Sigmoid colon (tissue), 7 donors: Measurements from ENCODE around the gene HNRNPUL1. TPM values are rescaled to one million over a fixed set of nuclear protein-coding genes. Genes with fewer than 3 reads are reported as not detected.
A peak's percentile ranks its signal among the peaks of the same experiment; 100 is the strongest.

Experiments used
- DNase-seq: peaks from one replicate; pipeline ENCODE4 v3.0.0-alpha.2; 2019
- H3K27ac ChIP-seq, 4 donors: fragments of 200-600 bp; sonication (generic); one replicate each; pipeline ENCODE4 v1.5.1; 2016 to 2019; ENCODE audit warnings: mild to moderate bottlenecking in 1 of 4
- H3K27me3 ChIP-seq, 3 donors: fragments of 200-600 bp; sonication (generic); one replicate each; pipeline ENCODE4 v1.5.1; 2019; ENCODE audit warnings: mild to moderate bottlenecking in 1 of 3
- H3K36me3 ChIP-seq, 4 donors: fragments of 200-600 bp; sonication (generic); one replicate each; pipeline ENCODE4 v1.5.1; 2016 to 2019
- H3K4me1 ChIP-seq, 4 donors: fragments of 200-600 bp; sonication (generic); one replicate each; pipeline ENCODE4 v1.5.1; 2017 to 2019
- H3K4me3 ChIP-seq, 4 donors: fragments of 200-600 bp; sonication (generic); one replicate each; pipeline ENCODE4 v1.5.1; 2017 to 2019; ENCODE audit warnings: mild to moderate bottlenecking in 2 of 4, moderate library complexity in 1 of 4
- H3K9me3 ChIP-seq, 4 donors: fragments of 200-600 bp in 3 of 4; sonication (generic) in 3 of 4; one replicate each; pipeline versions ENCODE4 v1.5.1 to v1.6.1; 2013 to 2019
- CTCF ChIP-seq, 4 experiments: fragments of 450-650 bp in 3 of 4; fragments of 200-600 bp in 1 of 4; IDR thresholded peaks; one replicate each; pipeline ENCODE4 v1.5.1; 2016 to 2019; ENCODE audit warnings: antibody characterized with exemption in 4 of 4, mild to moderate bottlenecking in 3 of 4, moderate library complexity in 2 of 4
- EP300 ChIP-seq, 4 donors: sonication (generic); formaldehyde crosslinking; IDR thresholded peaks; one replicate each; pipeline ENCODE4 v1.6.1; 2017; ENCODE audit warnings: antibody characterized with exemption in 4 of 4
- POLR2A ChIP-seq, 2 donors: fragments of 450-650 bp; IDR thresholded peaks; one replicate each; pipeline ENCODE4 v1.6.1; 2016; ENCODE audit warnings: antibody characterized with exemption in 2 of 2, mild to moderate bottlenecking in 2 of 2, moderate library complexity in 2 of 2
- POLR2AphosphoS5 ChIP-seq, 4 donors: sonication (generic); formaldehyde crosslinking; IDR thresholded peaks; one replicate each; pipeline ENCODE4 v1.6.1; 2017; ENCODE audit warnings: antibody characterized with exemption in 4 of 4
- WGBS, 2 donors: extraction: QIAGEN DNeasy Blood & Tissue Kit; methylation state at CpG; one replicate each; pipeline ENCODE4 v1.1.7; 2013; 5-methylcytosine and 5-hydroxymethylcytosine counted together
- intact Hi-C: fragments of 100-400 bp; cut with DNase I; formaldehyde crosslinking; loops from one replicate; pipeline ENCODE4 v1.15.1; 2023
- polyA plus RNA-seq, 3 donors: library from polyadenylated mRNA; stranded (reverse); fragments of 200-250 nt; gene quantifications; one replicate each; pipeline ENCODE4 v1.2.3, GENCODE V29; 2013
- total RNA-seq, 4 donors: library from RNA; depleted of rRNA; stranded (reverse); fragments of >200 nt; gene quantifications; one replicate each; pipeline ENCODE4 v1.1.0, GENCODE V29; 2016
- donor health status: healthy with polysubstance abuse.
- donor health status: Bipolar disorder and iron deficiency.
- donor health status: healthy.

The HNRNPUL1 gene
- total and polyA plus RNA-seq, 7 donors: 61.9 to 153 (median 129) TPM

GRCh38 chr19:41219924-41220567 lies 44.1 kb upstream of the HNRNPUL1 start:
- peak overlapping the region; percentile 91 to 98 (median 94) for H3K27ac ChIP-seq
- no peak for TF ChIP-seq EP300 (IDR thresholded peaks at IDR 0.05)
- no peak for TF ChIP-seq CTCF (IDR thresholded peaks at IDR 0.05)
- no peak for TF ChIP-seq POLR2A (IDR thresholded peaks at IDR 0.05)
- peak; percentile 39 to 69 (median 54) for TF ChIP-seq POLR2AphosphoS5 (IDR thresholded peaks at IDR 0.05)
- H3K4me3 ChIP-seq: peak overlapping the region; percentile 64 to 86 (median 74)
- DNase-seq: peak; percentile 83
- H3K36me3 ChIP-seq: peaks cover 0 to 15% (median 4%) of the 10 kb centered on the region in 4 donors
- H3K9me3 ChIP-seq: no peaks in the 10 kb centered on the region
- WGBS, 2 donors: 23 to 44% methylated on average over 16 of the region's 16 CpGs
- no peaks in the 10 kb centered on the region for H3K27me3 ChIP-seq
- intact Hi-C loops: loop anchor here (5.0 kb wide), 1 partner anchor 87 kb away; no protein-coding TSS in a partner anchor
- peaks cover 0 to 53% (median 45%) of the 10 kb centered on the region in 4 donors for H3K4me1 ChIP-seq

- H3K4me1 ChIP-seq: peaks cover 0 to 61% (median 52%) of the 10 kb centered on the region in 4 donors
- no peaks in the 10 kb centered on the region for H3K9me3 ChIP-seq
- 52 to 65% methylated on average over 9 of the region's 9 CpGs for WGBS, 2 donors
- no peak for DNase-seq
- H3K27me3 ChIP-seq: no peaks in the 10 kb centered on the region
- intact Hi-C loops: no loop called here
- H3K36me3 ChIP-seq: peaks cover 0 to 15% (median 4%) of the 10 kb centered on the region in 4 donors
- peak overlapping the region; percentile 64 to 86 (median 74) for H3K4me3 ChIP-seq
- peak overlapping the region; percentile 91 to 98 (median 94) for H3K27ac ChIP-seq
- no peak for TF ChIP-seq CTCF (IDR thresholded peaks at IDR 0.05)
- no peak for TF ChIP-seq POLR2AphosphoS5 (IDR thresholded peaks at IDR 0.05)
- no peak for TF ChIP-seq POLR2A (IDR thresholded peaks at IDR 0.05)
- TF ChIP-seq EP300 (IDR thresholded peaks at IDR 0.05): no peak
These were observed 43.4 kb upstream of the HNRNPUL1 start for GRCh38 chr19:41220811-41221210.

- Histone ChIP-seq H3K27ac (peak overlapping the region; percentile 91 to 98 (median 94)), H3K4me3 (no peak overlapping the region), H3K9me3 (no peaks in the 10 kb centered on the region), H3K36me3 (peaks cover 0 to 15% (median 4%) of the 10 kb centered on the region in 4 donors), H3K4me1 (peaks cover 0 to 68% (median 58%) of the 10 kb centered on the region in 4 donors), H3K27me3 (no peaks in the 10 kb centered on the region)
- intact Hi-C loops: no loop called here
- WGBS, 2 donors: 87 to 90% methylated on average over 20 of the region's 20 CpGs
- no peak for TF ChIP-seq POLR2AphosphoS5 (IDR thresholded peaks at IDR 0.05)
- TF ChIP-seq CTCF (IDR thresholded peaks at IDR 0.05): no peak
- TF ChIP-seq EP300 (IDR thresholded peaks at IDR 0.05): no peak
- no peak for TF ChIP-seq POLR2A (IDR thresholded peaks at IDR 0.05)
- no peak for DNase-seq
These were observed 42.5 kb upstream of the HNRNPUL1 start for GRCh38 chr19:41221514-41222205.

GRCh38 chr19:41222240-41222639 lies 41.9 kb upstream of the HNRNPUL1 start:
- TF ChIP-seq CTCF (IDR thresholded peaks at IDR 0.05): no peak
- TF ChIP-seq POLR2AphosphoS5 (IDR thresholded peaks at IDR 0.05): no peak
- no peak for TF ChIP-seq EP300 (IDR thresholded peaks at IDR 0.05)
- no peak for TF ChIP-seq POLR2A (IDR thresholded peaks at IDR 0.05)
- Histone ChIP-seq H3K27ac (peak overlapping the region; percentile 91 to 98 (median 94)), H3K27me3 (no peaks in the 10 kb centered on the region), H3K9me3 (no peaks in the 10 kb centered on the region), H3K4me3 (no peak overlapping the region), H3K4me1 (peaks cover 0 to 71% (median 63%) of the 10 kb centered on the region in 4 donors), H3K36me3 (peaks cover 0 to 15% (median 4%) of the 10 kb centered on the region in 4 donors)
- WGBS, 2 donors: 75 to 86% methylated on average over 10 of the region's 10 CpGs
- intact Hi-C loops: no loop called here
- no peak for DNase-seq
